ENCODE measurements around the gene NKRF. TPM values are rescaled to one million over a fixed set of nuclear protein-coding genes. Genes with fewer than 3 reads are reported as not detected.

Gene NKRF
- polyA plus RNA-seq, 1 of the 3 experiments (the other 2 are of a cell fraction), result 3.2 TPM

- peaks cover 0 to 2% of the 10 kb centered on the region in 2 experiments for H3K36me3 ChIP-seq (replicated peaks in 1 of 2; ENCODE audit: control insufficient read depth in 1 of 2, insufficient read depth in 2 of 2, low read length in 1 of 2)
- no peak overlapping the region for H3K4me2 ChIP-seq
- H3K9ac ChIP-seq, result no peak overlapping the region
- H4K20me1 ChIP-seq (ENCODE audit: insufficient read depth), result no peaks in the 10 kb centered on the region
- 31% methylated on average over 2 of the region's 2 CpGs for WGBS (ENCODE audit: low lambda C conversion rate)
- no peaks in the 10 kb centered on the region for H3K9me3 ChIP-seq
- H2AFZ ChIP-seq (ENCODE audit: low read depth), result no peak overlapping the region
- peaks cover 2% of the 10 kb centered on the region for H3F3A ChIP-seq (replicated peaks; ENCODE audit: insufficient read depth)
- no peaks in the 10 kb centered on the region; the same call in 1 of the 2 replicates for H3K27me3 ChIP-seq (ENCODE audit: insufficient read depth)
- H3K4me1 ChIP-seq (ENCODE audit: control insufficient read depth in 1 of 2, insufficient read depth in 2 of 2, low read depth in 1 of 2, low read length in 1 of 2), result no peaks in the 10 kb centered on the region
- no peak for DNase-seq
- no peak overlapping the region for H3K27ac ChIP-seq (ENCODE audit: low read depth in 2 of 2, low read length in 1 of 2)
- POLR2A ChIA-PET, result no interaction called here
- H3K4me3 ChIP-seq (ENCODE audit: low read depth in 2 of 2, low read length in 1 of 2), result no peak overlapping the region
- TF ChIP-seq RAD21 (IDR thresholded peaks at IDR 0.05; ENCODE audit: low read length), result no peak
- no peak for TF ChIP-seq TEAD4 (IDR thresholded peaks at IDR 0.05; ENCODE audit: borderline replicate concordance, insufficient read depth)
- no peak for TF ChIP-seq MEF2A (IDR thresholded peaks at IDR 0.05; ENCODE audit: borderline replicate concordance, low read depth)
- TF ChIP-seq FOSL2 (IDR thresholded peaks at IDR 0.05; ENCODE audit: borderline replicate concordance, low read depth), result no peak
- TF ChIP-seq, protein P1, sequence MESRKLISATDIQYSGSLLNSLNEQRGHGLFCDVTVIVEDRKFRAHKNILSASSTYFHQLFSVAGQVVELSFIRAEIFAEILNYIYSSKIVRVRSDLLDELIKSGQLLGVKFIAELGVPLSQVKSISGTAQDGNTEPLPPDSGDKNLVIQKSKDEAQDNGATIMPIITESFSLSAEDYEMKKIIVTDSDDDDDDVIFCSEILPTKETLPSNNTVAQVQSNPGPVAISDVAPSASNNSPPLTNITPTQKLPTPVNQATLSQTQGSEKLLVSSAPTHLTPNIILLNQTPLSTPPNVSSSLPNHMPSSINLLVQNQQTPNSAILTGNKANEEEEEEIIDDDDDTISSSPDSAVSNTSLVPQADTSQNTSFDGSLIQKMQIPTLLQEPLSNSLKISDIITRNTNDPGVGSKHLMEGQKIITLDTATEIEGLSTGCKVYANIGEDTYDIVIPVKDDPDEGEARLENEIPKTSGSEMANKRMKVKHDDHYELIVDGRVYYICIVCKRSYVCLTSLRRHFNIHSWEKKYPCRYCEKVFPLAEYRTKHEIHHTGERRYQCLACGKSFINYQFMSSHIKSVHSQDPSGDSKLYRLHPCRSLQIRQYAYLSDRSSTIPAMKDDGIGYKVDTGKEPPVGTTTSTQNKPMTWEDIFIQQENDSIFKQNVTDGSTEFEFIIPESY (IDR thresholded peaks at IDR 0.05; ENCODE audit: borderline replicate concordance, low read depth), result no peak
- no peak for TF ChIP-seq SIN3A (IDR thresholded peaks at IDR 0.05; ENCODE audit: borderline replicate concordance, low read depth, low read length)
- no peak for TF ChIP-seq SMC3 (IDR thresholded peaks at IDR 0.05; ENCODE audit: low read depth, low read length)
- TF ChIP-seq RXRA (IDR thresholded peaks at IDR 0.05; ENCODE audit: borderline replicate concordance, low read depth), result no peak
- H3K79me2 ChIP-seq (ENCODE audit: insufficient read depth), result no peaks in the 10 kb centered on the region
- no peaks in the 10 kb centered on the region for H3K9me2 ChIP-seq
- CTCF ChIA-PET, result interaction anchor here (0.7 to 1.6 kb wide), 5 partner anchors 9 to 67 kb away, joined by 3 to 5 read pairs (median 3); no protein-coding TSS in a partner anchor
These were observed 22.7 kb downstream of the NKRF start for GRCh38 chrX:119583431-119584059.

DNA sequence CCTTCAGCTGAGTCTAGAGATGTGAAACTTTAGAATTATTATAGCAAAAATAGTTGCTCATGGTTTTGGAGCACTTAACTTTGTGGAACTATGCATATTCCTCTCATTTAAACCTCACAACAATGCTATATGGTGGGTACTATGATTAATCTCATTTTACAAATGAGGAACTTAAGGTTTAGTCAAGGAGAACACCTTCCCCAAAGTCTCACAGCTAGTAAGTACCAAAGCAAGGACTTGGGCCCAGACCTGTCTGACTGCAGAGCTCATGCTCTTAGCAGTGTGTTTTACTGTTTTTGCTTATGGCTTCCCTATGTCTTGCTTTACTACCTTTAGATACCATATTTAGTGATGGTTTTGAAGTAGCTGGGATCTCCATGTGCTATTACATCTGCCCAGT, 26.8 kb downstream of the NKRF start:
- ChIA-PET POLR2A (no interaction called here), CTCF (interaction anchor here (1.3 to 1.7 kb wide), 2 partner anchors 24 to 31 kb away, joined by 3 to 7 read pairs; no protein-coding TSS in a partner anchor)
- Histone ChIP-seq H3K79me2 (ENCODE audit: insufficient read depth) (peaks cover 25% of the 10 kb centered on the region), H3K9ac (no peak overlapping the region), H3K27ac (ENCODE audit: low read depth in 2 of 2, low read length in 1 of 2) (no peak overlapping the region), H3K4me1 (ENCODE audit: control insufficient read depth in 1 of 2, insufficient read depth in 2 of 2, low read depth in 1 of 2, low read length in 1 of 2) (peaks cover 0 to 3% of the 10 kb centered on the region in 2 experiments; a peak in 1 of 4 replicates), H3K4me2 (no peak overlapping the region), H3K4me3 (ENCODE audit: low read depth in 2 of 2, low read length in 1 of 2) (no peak overlapping the region), H3K27me3 (ENCODE audit: insufficient read depth) (0 out of 2 replicates have a peak, but pooled peaks cover 9% of the 10 kb centered on the region), H4K20me1 (ENCODE audit: insufficient read depth) (no peaks in the 10 kb centered on the region), H3K36me3 (replicated peaks in 1 of 2; ENCODE audit: control insufficient read depth in 1 of 2, insufficient read depth in 2 of 2, low read length in 1 of 2) (peaks cover 3 to 14% of the 10 kb centered on the region in 2 experiments), H3F3A (replicated peaks; ENCODE audit: insufficient read depth) (peaks cover 2% of the 10 kb centered on the region), H2AFZ (ENCODE audit: low read depth) (no peak overlapping the region), H3K9me3 (no peaks in the 10 kb centered on the region), H3K9me2 (no peaks in the 10 kb centered on the region)
- TF ChIP-seq SIN3A (IDR thresholded peaks at IDR 0.05; ENCODE audit: borderline replicate concordance, low read depth, low read length) (no peak), ELF1 (IDR thresholded peaks at IDR 0.05) (no peak), RXRA (IDR thresholded peaks at IDR 0.05; ENCODE audit: borderline replicate concordance, low read depth) (no peak), TCF12 (IDR thresholded peaks at IDR 0.05) (no peak), EZH2phosphoT487 (IDR thresholded peaks at IDR 0.05; ENCODE audit: borderline replicate concordance, low read depth) (no peak), CTCF (IDR thresholded peaks at IDR 0.05) (no peak), RFX5 (IDR thresholded peaks at IDR 0.05; ENCODE audit: low read length) (no peak), POLR2AphosphoS5 (IDR thresholded peaks at IDR 0.05; ENCODE audit: low read depth, low read length) (no peak), REST (IDR thresholded peaks at IDR 0.05; ENCODE audit: low read depth, low read length) (no peak), NRF1 (IDR thresholded peaks at IDR 0.05; ENCODE audit: low read depth, low read length) (no peak), CHD2 (IDR thresholded peaks at IDR 0.05; ENCODE audit: low read length, partially characterized antibody) (no peak), GATA2 (CRISPR knock-in tag; IDR thresholded peaks at IDR 0.05) (no peak)
- TF ChIP-seq, protein P2, sequence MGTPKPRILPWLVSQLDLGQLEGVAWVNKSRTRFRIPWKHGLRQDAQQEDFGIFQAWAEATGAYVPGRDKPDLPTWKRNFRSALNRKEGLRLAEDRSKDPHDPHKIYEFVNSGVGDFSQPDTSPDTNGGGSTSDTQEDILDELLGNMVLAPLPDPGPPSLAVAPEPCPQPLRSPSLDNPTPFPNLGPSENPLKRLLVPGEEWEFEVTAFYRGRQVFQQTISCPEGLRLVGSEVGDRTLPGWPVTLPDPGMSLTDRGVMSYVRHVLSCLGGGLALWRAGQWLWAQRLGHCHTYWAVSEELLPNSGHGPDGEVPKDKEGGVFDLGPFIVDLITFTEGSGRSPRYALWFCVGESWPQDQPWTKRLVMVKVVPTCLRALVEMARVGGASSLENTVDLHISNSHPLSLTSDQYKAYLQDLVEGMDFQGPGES (IDR thresholded peaks at IDR 0.05; ENCODE audit: low read depth, low read length), result no peak
- no peak for DNase-seq

All from SK-N-SH (cell line).